A172 (cell line): ENCODE measurements around the gene USP19. TPM values are rescaled to one million over a fixed set of nuclear protein-coding genes. Genes with fewer than 3 reads are reported as not detected.

Experiments used
- DNase-seq: peaks from one replicate; pipeline ENCODE4 v3.0.0-alpha.2; 2015; ENCODE audit warnings: low spot score
- total RNA-seq: library from RNA; depleted of rRNA; stranded (reverse); fragments of >200 nt; shearing (Covaris generic); gene quantifications from 2 replicates; pipeline ENCODE4 v1.2.3, GENCODE V29; 2014

USP19 gene
- total RNA-seq, 1 experiment from 2014 or later = 54.2 TPM

- peak; percentile 78 for DNase-seq
Measured at GRCh38 chr3:49133226-49133951, 12.8 kb upstream of the USP19 start.

DNA sequence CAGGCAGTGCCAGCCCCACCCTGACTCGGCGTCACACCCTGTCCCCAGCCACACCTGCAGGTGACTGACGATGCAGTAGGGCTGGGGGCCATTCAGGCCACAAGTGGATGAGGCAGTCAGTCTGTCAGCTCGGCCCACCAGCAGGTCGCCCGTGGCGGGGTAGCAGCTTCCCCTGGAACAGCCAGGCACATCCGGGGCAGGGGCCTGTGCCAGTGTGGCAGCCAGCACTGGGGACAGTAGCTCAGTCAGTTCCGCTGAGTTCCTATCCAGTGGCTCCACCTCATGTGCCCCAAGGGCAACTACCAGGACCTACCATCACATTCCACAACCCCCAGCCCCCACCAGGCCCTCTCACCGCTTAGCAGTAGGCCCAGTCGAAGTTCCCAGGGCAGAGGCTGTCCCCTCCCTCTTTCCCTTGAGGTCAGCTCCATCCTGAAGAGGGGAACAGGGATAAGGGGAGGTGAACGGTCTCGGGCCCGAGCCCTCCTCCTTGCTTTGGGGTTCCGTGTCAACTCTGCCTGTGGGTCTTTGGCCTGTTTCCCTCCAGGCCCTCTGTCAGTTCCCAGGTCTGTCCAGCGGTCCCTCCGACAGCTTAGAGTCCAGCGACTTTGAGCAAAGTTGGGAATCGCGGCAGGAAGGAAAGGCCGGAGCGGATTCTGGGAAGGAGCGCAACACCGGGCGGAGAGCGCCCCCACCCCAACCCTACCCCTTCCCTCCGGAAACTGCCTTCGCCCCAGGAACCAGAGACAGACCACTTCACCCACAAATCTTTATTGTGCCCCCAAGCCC lies 12.0 kb upstream of the USP19 start, which contains the start of gene LAMB2:
Gene LAMB2 (minus strand): TSS at position 614 of the 789 bp plus-strand sequence. CDS start 183 bp downstream, at position 431.
- DNase-seq = peak; percentile 65

- no peak for DNase-seq
Measured at GRCh38 chr3:49132073-49132436, 11.4 kb upstream of the USP19 start.

DNA sequence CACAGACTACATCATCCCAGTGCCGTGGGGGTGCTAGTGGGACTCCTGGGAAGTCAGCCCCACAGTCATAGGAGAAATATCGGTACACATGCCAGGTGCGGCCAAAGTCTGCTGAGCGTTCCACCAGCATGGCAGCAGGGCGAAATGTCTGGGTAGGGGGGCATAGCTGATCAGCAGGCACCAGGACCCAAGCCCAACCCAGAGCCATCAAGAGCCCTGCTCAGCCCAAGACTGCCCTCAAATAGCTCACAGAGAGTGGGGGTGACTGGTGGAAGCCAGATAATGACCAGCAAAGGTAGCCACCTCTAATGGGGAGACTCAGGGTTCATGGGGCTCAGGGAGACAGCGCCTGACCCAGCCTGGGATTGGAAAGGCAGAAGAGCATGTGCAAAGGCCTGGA lies 11.0 kb upstream of the USP19 start:
- no peak for DNase-seq

GRCh38 chr3:49131040-49131439 lies 10.4 kb upstream of the USP19 start:
- DNase-seq = no peak

DNA sequence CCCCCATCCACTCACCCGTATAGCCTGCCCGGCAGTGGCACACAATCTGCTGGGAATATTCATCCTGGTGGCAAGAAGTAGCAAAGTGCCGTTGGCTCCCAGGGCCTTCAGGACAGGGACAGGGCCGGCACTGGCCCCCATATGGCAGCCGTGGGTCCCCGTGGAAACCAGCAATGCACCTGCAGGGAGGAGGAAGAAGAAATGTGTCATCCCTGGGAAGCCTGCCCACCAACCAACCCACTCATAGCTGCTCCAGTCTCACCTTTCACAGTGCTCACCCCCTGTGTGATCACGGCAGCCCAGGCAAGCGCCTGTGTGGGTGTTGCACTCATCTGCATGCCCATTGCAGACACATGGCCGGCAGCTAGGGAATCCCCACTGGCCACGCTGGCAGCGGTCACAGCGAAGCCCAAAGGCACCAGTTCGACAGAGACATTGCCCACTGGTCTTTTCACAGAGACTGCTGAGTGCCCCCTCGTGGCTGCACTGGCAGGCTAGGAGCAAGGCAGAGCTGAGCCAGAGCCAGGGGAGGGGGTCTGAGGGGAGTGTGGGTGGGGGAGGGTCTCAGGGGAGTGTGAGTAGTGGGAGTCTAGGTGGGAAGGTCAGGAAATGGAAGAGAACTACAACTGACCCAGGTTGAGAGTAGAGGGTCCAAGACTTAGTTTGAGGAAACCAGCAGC lies 4.5 kb upstream of the USP19 start:
- no peak for DNase-seq

DNA sequence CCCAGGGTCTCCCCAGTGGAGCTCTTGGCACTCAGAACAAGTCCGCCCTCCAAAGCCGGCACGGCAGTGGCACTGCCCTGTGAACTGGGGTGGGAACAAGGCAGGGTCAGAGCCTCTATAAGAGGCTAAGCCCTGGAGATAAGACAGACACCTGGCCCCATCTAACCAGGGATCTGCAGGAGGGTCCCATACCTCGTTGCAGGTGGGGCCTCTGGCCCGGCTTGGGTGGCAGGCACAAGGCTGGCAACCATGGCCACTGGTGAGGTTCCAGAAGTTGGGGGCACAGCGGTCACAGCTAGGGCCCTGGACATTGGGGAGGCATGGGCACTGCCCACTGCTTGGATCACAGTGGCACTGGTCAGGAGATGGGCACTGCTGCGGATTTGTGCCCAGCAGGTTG lies 3.6 kb upstream of the USP19 start:
- no peak for DNase-seq

DNA sequence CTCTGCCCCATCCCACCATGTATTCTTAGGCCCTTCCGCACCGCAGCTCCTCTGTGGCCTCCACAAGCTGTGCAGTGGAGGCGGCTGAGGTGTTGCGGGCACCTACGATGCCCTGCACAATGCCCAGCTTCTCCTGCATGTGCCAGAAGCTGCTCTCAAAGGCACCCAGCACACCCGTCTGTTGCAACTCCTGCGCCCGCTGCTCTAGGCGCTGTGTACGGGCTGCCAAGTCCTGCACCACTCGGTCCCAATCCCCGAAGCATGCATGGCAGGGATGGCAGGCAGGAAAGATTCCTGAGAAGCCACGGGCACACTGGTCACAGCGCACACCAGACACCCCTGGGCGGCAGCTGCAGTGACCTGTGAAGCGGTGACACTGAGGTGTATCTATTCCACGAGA lies 3.1 kb upstream of the USP19 start:
- no peak for DNase-seq

DNA sequence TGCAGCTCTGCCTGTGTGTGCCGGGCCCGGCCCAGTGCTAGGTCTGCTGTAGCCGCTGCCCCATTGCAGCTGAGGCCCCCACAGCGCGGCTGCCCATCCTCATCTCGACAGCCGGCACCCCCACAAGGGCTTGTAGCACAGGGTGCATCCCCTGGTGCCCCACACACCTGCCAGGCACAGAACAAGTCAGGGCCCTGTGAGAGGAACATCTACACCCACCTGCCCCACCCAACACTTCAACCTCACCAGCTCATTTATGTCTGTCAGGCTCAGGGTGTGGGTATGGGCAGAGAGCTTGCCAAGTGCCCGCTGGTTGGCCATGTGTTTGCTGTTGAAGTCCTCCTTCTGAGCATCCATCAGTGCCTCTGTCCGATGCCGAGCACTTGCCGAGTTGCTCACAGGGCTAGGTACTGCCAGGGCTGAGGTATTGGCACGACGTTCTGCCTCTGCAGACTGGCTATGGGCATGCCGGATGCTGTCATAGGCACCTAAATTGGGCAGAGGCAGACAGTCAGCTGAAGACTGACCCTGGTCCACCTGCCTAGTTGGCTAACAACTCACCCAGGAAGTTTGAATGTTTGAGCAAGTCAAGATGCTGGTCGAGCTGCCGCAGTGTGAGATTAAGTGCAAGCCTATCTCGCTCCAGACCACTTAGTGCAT lies 2.4 kb upstream of the USP19 start:
- no peak for DNase-seq

DNA sequence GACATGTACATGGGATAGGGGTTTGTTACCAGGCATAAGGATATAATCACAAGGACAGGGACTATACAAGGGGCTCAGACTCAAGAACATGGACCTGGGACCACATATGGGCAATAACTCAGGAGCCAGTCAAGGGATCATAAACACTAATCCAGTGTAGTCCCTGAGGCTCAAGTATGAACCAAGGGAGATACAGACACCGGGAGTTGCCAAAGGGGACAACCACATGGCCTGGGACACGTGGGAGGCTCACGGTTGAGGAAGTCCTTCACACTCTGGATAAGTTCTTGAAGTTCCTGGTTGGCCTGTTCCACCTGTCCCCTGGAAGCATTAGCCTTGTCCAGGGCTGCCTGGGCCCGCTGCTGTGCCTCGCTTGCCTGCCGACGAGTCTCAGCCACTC lies 1.8 kb upstream of the USP19 start:
- DNase-seq = no peak

- no peak for DNase-seq
Measured at GRCh38 chr3:49122022-49122421, 1.4 kb upstream of the USP19 start.

DNA sequence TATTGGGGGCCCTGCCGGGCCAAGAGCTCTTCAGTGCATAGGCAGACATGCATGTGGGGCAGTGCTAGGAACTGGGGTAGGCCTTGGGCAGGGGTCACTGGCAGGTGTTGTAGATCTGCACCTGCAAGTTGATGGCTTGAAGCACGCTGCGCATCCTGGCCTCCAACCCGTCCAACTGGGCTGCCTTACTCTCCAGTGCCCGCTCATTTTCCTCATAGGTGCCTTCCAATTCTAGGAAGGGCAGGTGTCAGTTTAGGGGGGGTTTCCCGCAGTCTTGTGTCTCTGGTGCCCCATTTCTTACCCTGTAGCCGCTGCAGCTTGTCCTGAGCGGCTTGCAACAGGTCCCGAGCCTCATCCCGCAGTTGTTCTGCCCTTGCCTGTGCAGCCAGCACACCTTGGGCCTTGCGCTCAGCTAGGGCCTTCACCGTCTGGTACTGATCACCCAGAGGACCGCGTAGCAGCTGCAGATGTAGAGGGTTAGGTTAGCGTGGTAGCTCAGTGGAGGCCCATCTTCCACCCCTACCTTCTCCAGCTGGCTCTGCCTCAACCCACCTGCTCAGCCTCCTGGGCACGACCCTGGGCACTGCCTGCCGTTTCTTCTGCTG lies 611 bp upstream of the USP19 start:
- DNase-seq = no peak

GRCh38 chr3:49120096-49120437 lies 556 bp downstream of the USP19 start:
- DNase-seq = no peak

GRCh38 chr3:49119439-49119838 lies 1.2 kb downstream of the USP19 start:
- DNase-seq = no peak

GRCh38 chr3:49119036-49119435 lies 1.6 kb downstream of the USP19 start:
- no peak for DNase-seq

- DNase-seq = no peak
Measured at GRCh38 chr3:49112262-49112661, 8.4 kb downstream of the USP19 start.

- no peak for DNase-seq
Measured at GRCh38 chr3:49111347-49111746, 9.3 kb downstream of the USP19 start.

DNA sequence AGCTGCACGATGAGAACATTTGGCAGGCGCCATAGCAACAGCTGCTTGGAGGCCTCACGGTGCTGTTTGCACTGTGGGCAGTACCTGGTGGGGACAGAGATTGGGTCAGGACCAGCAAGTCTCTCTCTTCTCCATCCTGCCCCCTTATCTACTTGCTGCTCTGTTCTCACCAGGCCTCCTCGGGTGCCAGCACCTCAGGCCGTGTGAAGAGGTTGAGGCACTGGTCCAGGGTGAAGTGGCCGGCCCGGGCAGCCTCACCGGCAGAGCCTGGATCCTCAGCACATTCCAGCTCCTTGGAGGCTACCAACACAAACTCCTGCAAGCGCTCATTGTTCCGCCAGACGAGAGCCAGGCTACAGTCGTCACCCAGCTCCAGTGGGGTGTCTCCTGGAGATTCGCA lies 9.8 kb downstream of the USP19 start:
- no peak for DNase-seq

DNA sequence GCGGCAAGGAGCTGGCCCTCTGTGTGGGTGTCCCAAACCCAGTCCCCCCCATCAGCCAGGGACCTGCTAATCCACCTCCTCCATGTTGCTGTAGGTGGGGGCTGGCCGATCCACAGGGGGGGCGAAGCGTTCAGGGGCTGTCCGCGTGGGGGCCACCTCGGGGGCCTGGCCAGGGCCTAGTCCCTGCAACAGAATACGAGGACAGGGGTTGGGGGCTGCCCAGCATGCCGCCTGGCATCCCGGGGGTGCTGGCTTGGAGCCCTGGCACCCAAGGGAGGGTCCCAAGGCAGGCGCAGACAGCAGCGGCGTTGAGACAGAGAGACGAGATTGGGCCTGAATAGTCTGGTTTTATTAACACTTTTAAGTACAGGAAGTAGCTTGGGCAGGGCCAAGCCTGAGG lies 12.3 kb downstream of the USP19 start:
- no peak for DNase-seq

GRCh38 chr3:49104427-49105291 lies 16.0 kb downstream of the USP19 start, which contains the start of gene QARS1:
QARS1 (minus strand) TSS chr3:49104757; CDS start chr3:49104733, 24 bp downstream.
- peak; percentile 85 for DNase-seq

DNA sequence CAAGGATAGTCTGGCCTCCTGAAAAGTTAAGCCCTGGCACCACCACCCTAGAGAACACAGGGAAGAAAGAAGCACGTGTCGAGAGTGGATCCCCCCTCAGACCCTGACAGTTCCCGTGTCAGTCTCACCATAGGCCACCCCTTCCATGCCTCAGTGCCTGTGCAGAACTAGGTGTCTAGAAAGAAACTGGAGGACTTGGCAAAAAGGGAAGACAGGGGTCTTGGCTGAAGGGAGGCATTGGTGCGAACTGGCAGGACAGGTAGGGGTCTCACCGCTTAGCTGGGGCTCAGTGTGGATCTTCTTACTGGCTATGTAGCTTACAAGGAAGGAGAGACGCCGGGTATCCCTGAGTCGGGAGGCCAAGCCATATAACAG lies 16.6 kb downstream of the USP19 start:
- no peak for DNase-seq
